HCT116 (cell line): ENCODE results near the gene PANK4.

Experiments
- POLR2AphosphoS5 ChIP-seq: IDR thresholded peaks from 2 replicates; pipeline ENCODE4 v1.6.1; 2011; ENCODE audit warnings: mild to moderate bottlenecking, low read depth, low read length, moderate library complexity
- YY1 ChIP-seq: IDR thresholded peaks from 2 replicates; pipeline ENCODE4 v1.6.1; 2011; ENCODE audit warnings: low read length, low read depth, moderate library complexity, mild to moderate bottlenecking; ENCODE audit not compliant: insufficient replicate concordance; ENCODE audit errors: extremely low read depth
- ZNF274 ChIP-seq: fragments of 200-500 bp; sonication (Bioruptor generic); IDR thresholded peaks from 2 replicates; pipeline ENCODE4 v1.6.1; 2014; ENCODE audit warnings: mild to moderate bottlenecking, low read depth, low read length, inconsistent platforms

- no peak for TF ChIP-seq YY1
- no peak for TF ChIP-seq POLR2AphosphoS5
- TF ChIP-seq ZNF274 = no peak
Measured at GRCh38 chr1:2564815-2565374, 38.5 kb upstream of the PANK4 start.
